ENCODE measurements around the gene CXCL12.
A peak's percentile ranks its signal among the peaks of the same experiment; 100 is the strongest.

CXCL12 gene

GRCh38 chr10:44385696-44386441 lies 972 bp upstream of the CXCL12 start:
- no peak for DNase-seq (ENCODE audit: low spot score)

GRCh38 chr10:44384601-44385025 lies 284 bp downstream of the CXCL12 start:
- DNase-seq (ENCODE audit: low spot score): no peak

GRCh38 chr10:44383749-44384600 lies 922 bp downstream of the CXCL12 start:
- no peak for DNase-seq (ENCODE audit: low spot score)

GRCh38 chr10:44382981-44383748 lies 1.7 kb downstream of the CXCL12 start:
- no peak for DNase-seq (ENCODE audit: low spot score)

- DNase-seq (ENCODE audit: low spot score): no peak
These were observed 2.6 kb downstream of the CXCL12 start for GRCh38 chr10:44382131-44382858.

GRCh38 chr10:44380829-44381600 lies 3.9 kb downstream of the CXCL12 start:
- peak; percentile 87 for DNase-seq (ENCODE audit: low spot score)

- no peak for DNase-seq (ENCODE audit: low spot score)
These were observed 5.0 kb downstream of the CXCL12 start for GRCh38 chr10:44379907-44380306.

GRCh38 chr10:44378626-44379025 lies 6.3 kb downstream of the CXCL12 start:
- no peak for DNase-seq (ENCODE audit: low spot score)

- DNase-seq (ENCODE audit: low spot score): no peak
These were observed 7.1 kb downstream of the CXCL12 start for GRCh38 chr10:44377651-44378310.

GRCh38 chr10:44376472-44377099 lies 8.3 kb downstream of the CXCL12 start:
- DNase-seq (ENCODE audit: low spot score): peak; percentile 82

- no peak for DNase-seq (ENCODE audit: low spot score)
These were observed 10.7 kb downstream of the CXCL12 start for GRCh38 chr10:44374155-44374554.

GRCh38 chr10:44373341-44373995 lies 11.4 kb downstream of the CXCL12 start:
- DNase-seq (ENCODE audit: low spot score): no peak

GRCh38 chr10:44372181-44372580 lies 12.7 kb downstream of the CXCL12 start:
- no peak for DNase-seq (ENCODE audit: low spot score)

GRCh38 chr10:44370731-44371248 lies 14.1 kb downstream of the CXCL12 start:
- no peak for DNase-seq (ENCODE audit: low spot score)

GRCh38 chr10:44369854-44370253 lies 15.0 kb downstream of the CXCL12 start:
- DNase-seq (ENCODE audit: low spot score): no peak

GRCh38 chr10:44369296-44369695 lies 15.6 kb downstream of the CXCL12 start:
- DNase-seq (ENCODE audit: low spot score): no peak

GRCh38 chr10:44368637-44369036 lies 16.3 kb downstream of the CXCL12 start:
- DNase-seq (ENCODE audit: low spot score): no peak

- DNase-seq (ENCODE audit: low spot score): no peak
These were observed 17.8 kb downstream of the CXCL12 start for GRCh38 chr10:44366941-44367630.

Measured in SK-N-DZ (cell line).